ENCODE data around the gene GPX3.

The GPX3 gene

DNA sequence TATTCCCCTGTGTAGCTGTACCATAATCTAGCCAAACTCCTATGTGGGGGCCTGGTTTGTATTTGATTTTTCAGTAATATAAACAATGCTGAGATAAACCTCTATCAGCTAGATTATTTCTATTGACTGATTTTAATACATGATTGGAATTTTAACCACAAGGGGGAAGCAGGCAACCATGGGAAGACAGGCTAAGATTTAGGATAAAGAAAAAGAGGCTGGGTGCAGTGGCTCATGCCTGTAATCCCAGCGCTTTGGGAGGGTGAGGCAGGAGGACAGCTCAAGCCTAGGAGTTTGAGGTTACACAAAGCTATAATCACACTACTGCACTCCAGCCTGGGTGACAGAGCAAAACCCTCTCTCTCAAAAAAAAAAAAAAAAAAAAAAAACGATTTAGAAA is 18.1 kb upstream of the GPX3 start:
- Histone ChIP-seq H3K27me3 (ENCODE audit: control insufficient read depth, insufficient read depth, low read length, poor library complexity, severe bottlenecking) (no peaks in the 10 kb centered on the region), H3K4me1 (ENCODE audit: control insufficient read depth, insufficient read depth, low read length) (no peaks in the 10 kb centered on the region), H3K36me3 (ENCODE audit: control insufficient read depth, insufficient read depth, low read length) (no peaks in the 10 kb centered on the region), H3K27ac (ENCODE audit: insufficient read depth, low read depth, low read length, poor library complexity, severe bottlenecking) (no peak overlapping the region), H3K4me3 (ENCODE audit: insufficient read depth, low read depth, low read length) (no peak overlapping the region), H3K9me3 (ENCODE audit: control insufficient read depth, low read length) (no peaks in the 10 kb centered on the region)
- WGBS, 2 experiments = 44% methylated on average over 1 of the region's 2 CpGs

DNA sequence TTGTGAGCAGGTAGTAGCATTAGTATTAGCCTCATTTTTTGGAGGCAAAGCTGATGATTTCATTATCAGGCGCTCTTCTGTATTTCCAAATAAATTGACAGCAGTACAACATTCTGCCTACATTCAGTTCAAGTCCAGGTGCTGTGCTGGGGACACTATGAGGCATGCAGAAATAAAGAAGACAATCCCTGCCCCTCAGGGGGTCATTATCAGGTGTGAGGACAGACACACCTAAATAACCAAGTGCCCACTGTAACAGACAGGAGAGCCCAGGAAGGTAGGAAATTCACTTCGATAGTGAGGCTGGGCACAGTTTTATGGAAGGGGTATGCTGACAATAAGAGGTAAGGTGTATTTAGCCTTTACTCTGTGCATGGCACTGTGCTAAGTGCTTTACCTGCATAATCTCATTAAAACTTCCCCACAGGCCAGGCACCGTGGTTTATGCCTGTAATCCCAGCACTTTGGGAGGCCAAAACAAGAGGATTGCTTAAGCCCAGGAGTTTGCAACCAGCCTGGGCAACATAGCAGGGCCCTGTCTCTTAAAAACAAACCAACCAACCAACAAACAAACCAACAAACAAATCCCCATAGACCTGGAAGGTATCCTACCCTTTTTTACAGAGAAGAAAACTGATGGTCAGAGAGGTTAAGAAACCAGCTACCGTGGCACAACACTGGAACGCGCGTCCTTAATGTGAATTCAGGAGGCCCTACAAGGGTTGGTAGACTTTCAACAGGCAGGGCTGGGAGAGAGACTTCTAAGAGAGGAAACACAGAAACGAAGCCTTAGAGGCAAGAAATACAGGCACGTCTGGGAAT is 17.5 kb upstream of the GPX3 start:
- H3K4me1 ChIP-seq (ENCODE audit: control insufficient read depth, insufficient read depth, low read length) = no peaks in the 10 kb centered on the region
- H3K4me3 ChIP-seq (ENCODE audit: insufficient read depth, low read depth, low read length) = no peak overlapping the region
- H3K9me3 ChIP-seq (ENCODE audit: control insufficient read depth, low read length) = no peaks in the 10 kb centered on the region
- H3K27me3 ChIP-seq (ENCODE audit: control insufficient read depth, insufficient read depth, low read length, poor library complexity, severe bottlenecking) = no peaks in the 10 kb centered on the region
- H3K36me3 ChIP-seq (ENCODE audit: control insufficient read depth, insufficient read depth, low read length) = no peaks in the 10 kb centered on the region
- 87 to 90% methylated on average over 9 of the region's 9 CpGs for WGBS, 2 experiments
- no peak overlapping the region for H3K27ac ChIP-seq (ENCODE audit: insufficient read depth, low read depth, low read length, poor library complexity, severe bottlenecking)

GRCh38 chr5:151003503-151003860 is 16.9 kb upstream of the GPX3 start:
- H3K4me3 ChIP-seq (ENCODE audit: insufficient read depth, low read depth, low read length) = no peak overlapping the region
- H3K36me3 ChIP-seq (ENCODE audit: control insufficient read depth, insufficient read depth, low read length) = no peaks in the 10 kb centered on the region
- H3K9me3 ChIP-seq (ENCODE audit: control insufficient read depth, low read length) = no peaks in the 10 kb centered on the region
- no peaks in the 10 kb centered on the region for H3K4me1 ChIP-seq (ENCODE audit: control insufficient read depth, insufficient read depth, low read length)
- WGBS, 2 experiments = 90 to 93% methylated on average over 3 of the region's 3 CpGs
- H3K27ac ChIP-seq (ENCODE audit: insufficient read depth, low read depth, low read length, poor library complexity, severe bottlenecking) = no peak overlapping the region
- no peaks in the 10 kb centered on the region for H3K27me3 ChIP-seq (ENCODE audit: control insufficient read depth, insufficient read depth, low read length, poor library complexity, severe bottlenecking)

GRCh38 chr5:151004499-151004898 is 15.9 kb upstream of the GPX3 start:
- Histone ChIP-seq H3K4me3 (ENCODE audit: insufficient read depth, low read depth, low read length) (no peak overlapping the region), H3K9me3 (ENCODE audit: control insufficient read depth, low read length) (no peaks in the 10 kb centered on the region), H3K27ac (ENCODE audit: insufficient read depth, low read depth, low read length, poor library complexity, severe bottlenecking) (no peak overlapping the region), H3K36me3 (ENCODE audit: control insufficient read depth, insufficient read depth, low read length) (no peaks in the 10 kb centered on the region), H3K4me1 (ENCODE audit: control insufficient read depth, insufficient read depth, low read length) (no peaks in the 10 kb centered on the region), H3K27me3 (ENCODE audit: control insufficient read depth, insufficient read depth, low read length, poor library complexity, severe bottlenecking) (no peaks in the 10 kb centered on the region)
- 90 to 100% methylated on average over 2 of the region's 2 CpGs for WGBS, 2 experiments

DNA sequence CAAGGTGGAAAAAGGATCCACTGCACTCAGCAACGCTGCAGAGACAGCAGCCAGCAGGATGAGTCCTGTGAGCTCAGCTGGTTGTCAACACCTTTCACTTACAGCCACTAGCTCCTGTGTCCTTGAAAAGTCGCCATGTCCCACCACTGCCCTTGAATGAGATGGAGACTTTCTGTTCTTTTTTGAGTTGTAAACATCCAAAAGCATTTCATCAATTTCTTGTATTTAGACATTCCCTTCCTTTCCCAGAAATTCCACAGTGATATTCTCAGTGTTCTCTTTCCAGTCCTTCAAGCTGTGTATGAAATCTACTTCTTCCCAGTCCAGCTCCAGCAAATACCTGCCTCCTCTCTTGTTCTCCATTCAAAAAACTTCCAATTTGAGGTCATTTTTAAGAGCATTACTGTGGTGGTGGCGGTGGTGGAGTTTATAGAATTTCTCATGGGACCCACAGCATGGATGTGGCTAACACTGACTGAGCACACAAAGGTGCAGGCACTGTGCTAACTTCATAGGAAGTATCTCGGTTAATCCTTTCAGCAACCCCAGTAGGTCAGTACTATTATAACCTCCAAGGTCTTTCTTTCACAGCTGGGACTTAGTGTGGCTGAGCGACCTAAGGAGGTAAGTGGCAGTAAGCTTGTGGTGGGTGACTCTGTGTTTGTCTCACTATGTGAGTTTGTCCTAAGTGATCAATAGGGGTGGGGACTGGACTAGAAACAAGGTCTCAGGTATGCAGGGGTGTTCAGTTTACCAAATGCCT is 15.0 kb upstream of the GPX3 start:
- Histone ChIP-seq H3K27ac (ENCODE audit: insufficient read depth, low read depth, low read length, poor library complexity, severe bottlenecking) (no peak overlapping the region), H3K36me3 (ENCODE audit: control insufficient read depth, insufficient read depth, low read length) (no peaks in the 10 kb centered on the region), H3K4me3 (ENCODE audit: insufficient read depth, low read depth, low read length) (no peak overlapping the region), H3K27me3 (ENCODE audit: control insufficient read depth, insufficient read depth, low read length, poor library complexity, severe bottlenecking) (no peaks in the 10 kb centered on the region), H3K4me1 (ENCODE audit: control insufficient read depth, insufficient read depth, low read length) (no peaks in the 10 kb centered on the region), H3K9me3 (ENCODE audit: control insufficient read depth, low read length) (no peaks in the 10 kb centered on the region)
- 78 to 85% methylated on average over 5 of the region's 5 CpGs for WGBS, 2 experiments

DNA sequence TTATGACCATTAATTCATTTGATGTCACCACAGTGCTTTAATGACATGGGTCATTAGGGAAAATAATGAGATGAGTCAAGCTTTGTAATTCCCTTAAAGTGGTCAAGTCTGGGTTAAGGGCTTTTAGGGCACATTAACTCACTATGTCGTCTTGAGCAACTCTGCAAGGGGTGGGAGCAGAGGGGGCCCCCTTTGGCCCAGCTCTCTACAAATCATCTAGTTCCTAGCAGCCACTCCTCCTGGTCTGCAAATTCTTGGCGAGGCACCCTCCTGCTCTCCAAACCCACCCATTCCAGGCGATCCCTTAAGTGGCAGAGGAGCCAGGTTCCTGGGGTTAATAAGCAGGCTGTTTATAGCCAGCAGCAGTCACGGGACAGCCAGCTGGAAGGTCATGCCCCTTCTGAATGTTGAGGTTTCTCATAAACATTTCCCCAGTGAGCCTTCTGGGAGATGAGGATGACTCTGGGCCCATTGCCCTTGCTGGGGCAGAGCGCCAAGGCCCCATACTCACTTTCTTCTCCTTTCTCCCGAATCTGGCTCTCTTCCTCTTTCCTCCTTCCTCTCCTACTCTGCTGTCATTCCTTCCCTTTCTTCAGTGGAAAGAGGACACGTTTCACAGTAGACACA is 14.3 kb upstream of the GPX3 start:
- H3K27me3 ChIP-seq (ENCODE audit: control insufficient read depth, insufficient read depth, low read length, poor library complexity, severe bottlenecking) = no peaks in the 10 kb centered on the region
- no peak overlapping the region for H3K27ac ChIP-seq (ENCODE audit: insufficient read depth, low read depth, low read length, poor library complexity, severe bottlenecking)
- H3K9me3 ChIP-seq (ENCODE audit: control insufficient read depth, low read length) = no peaks in the 10 kb centered on the region
- H3K4me3 ChIP-seq (ENCODE audit: insufficient read depth, low read depth, low read length) = no peak overlapping the region
- WGBS, 2 experiments = 82 to 86% methylated on average over 7 of the region's 7 CpGs
- no peaks in the 10 kb centered on the region for H3K36me3 ChIP-seq (ENCODE audit: control insufficient read depth, insufficient read depth, low read length)
- no peaks in the 10 kb centered on the region for H3K4me1 ChIP-seq (ENCODE audit: control insufficient read depth, insufficient read depth, low read length)

- Histone ChIP-seq H3K4me1 (ENCODE audit: control insufficient read depth, insufficient read depth, low read length) (no peaks in the 10 kb centered on the region), H3K36me3 (ENCODE audit: control insufficient read depth, insufficient read depth, low read length) (no peaks in the 10 kb centered on the region), H3K27ac (ENCODE audit: insufficient read depth, low read depth, low read length, poor library complexity, severe bottlenecking) (no peak overlapping the region), H3K9me3 (ENCODE audit: control insufficient read depth, low read length) (no peaks in the 10 kb centered on the region), H3K4me3 (ENCODE audit: insufficient read depth, low read depth, low read length) (no peak overlapping the region), H3K27me3 (ENCODE audit: control insufficient read depth, insufficient read depth, low read length, poor library complexity, severe bottlenecking) (no peaks in the 10 kb centered on the region)
- 96% methylated on average over 4 of the region's 5 CpGs for WGBS, 2 experiments
Observed at GRCh38 chr5:151006704-151007334, 13.6 kb upstream of the GPX3 start.

GRCh38 chr5:151007430-151008209 is 12.8 kb upstream of the GPX3 start:
- Histone ChIP-seq H3K4me1 (ENCODE audit: control insufficient read depth, insufficient read depth, low read length) (no peaks in the 10 kb centered on the region), H3K27me3 (ENCODE audit: control insufficient read depth, insufficient read depth, low read length, poor library complexity, severe bottlenecking) (no peaks in the 10 kb centered on the region), H3K4me3 (ENCODE audit: insufficient read depth, low read depth, low read length) (no peak overlapping the region), H3K27ac (ENCODE audit: insufficient read depth, low read depth, low read length, poor library complexity, severe bottlenecking) (no peak overlapping the region), H3K9me3 (ENCODE audit: control insufficient read depth, low read length) (no peaks in the 10 kb centered on the region), H3K36me3 (ENCODE audit: control insufficient read depth, insufficient read depth, low read length) (no peaks in the 10 kb centered on the region)
- WGBS, 2 experiments = 91 to 94% methylated on average over 7 of the region's 7 CpGs

DNA sequence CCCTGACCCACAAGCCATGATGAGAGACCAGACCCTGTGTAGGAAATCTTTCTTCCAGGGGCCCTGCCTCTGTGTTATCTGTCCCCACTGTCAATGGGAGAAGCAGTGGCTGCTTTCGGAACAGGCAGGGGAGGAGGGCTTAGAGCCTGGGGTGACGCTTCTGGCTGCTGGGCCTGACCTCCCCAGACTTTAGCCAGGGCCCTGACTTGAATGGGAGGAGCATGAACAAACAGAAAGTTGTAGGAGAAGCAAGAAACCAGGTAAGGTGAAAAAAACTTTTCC is 12.2 kb upstream of the GPX3 start:
- 89 to 95% methylated on average over 2 of the region's 2 CpGs for WGBS, 2 experiments
- Histone ChIP-seq H3K27me3 (ENCODE audit: control insufficient read depth, insufficient read depth, low read length, poor library complexity, severe bottlenecking) (no peaks in the 10 kb centered on the region), H3K9me3 (ENCODE audit: control insufficient read depth, low read length) (no peaks in the 10 kb centered on the region)

More for the DNA sequence above, 12.2 kb upstream of the GPX3 start:
- H3K27ac ChIP-seq (ENCODE audit: insufficient read depth, low read depth, low read length, poor library complexity, severe bottlenecking) = no peak overlapping the region
- no peaks in the 10 kb centered on the region for H3K36me3 ChIP-seq (ENCODE audit: control insufficient read depth, insufficient read depth, low read length)
- H3K4me1 ChIP-seq (ENCODE audit: control insufficient read depth, insufficient read depth, low read length) = no peaks in the 10 kb centered on the region
- no peak overlapping the region for H3K4me3 ChIP-seq (ENCODE audit: insufficient read depth, low read depth, low read length)
